ENCODE results near the gene PLD4. TPM values are rescaled to one million over a fixed set of nuclear protein-coding genes. Genes with fewer than 3 reads are reported as not detected.
"Not testable (repeated sequence)": the region's sequence is repeated elsewhere in the genome, so short reads cannot be mapped to it uniquely, and the experiment has no call there.

PLD4 gene
- polyA plus RNA-seq, 2 donors, result 0.53 to 0.65 TPM

DNA sequence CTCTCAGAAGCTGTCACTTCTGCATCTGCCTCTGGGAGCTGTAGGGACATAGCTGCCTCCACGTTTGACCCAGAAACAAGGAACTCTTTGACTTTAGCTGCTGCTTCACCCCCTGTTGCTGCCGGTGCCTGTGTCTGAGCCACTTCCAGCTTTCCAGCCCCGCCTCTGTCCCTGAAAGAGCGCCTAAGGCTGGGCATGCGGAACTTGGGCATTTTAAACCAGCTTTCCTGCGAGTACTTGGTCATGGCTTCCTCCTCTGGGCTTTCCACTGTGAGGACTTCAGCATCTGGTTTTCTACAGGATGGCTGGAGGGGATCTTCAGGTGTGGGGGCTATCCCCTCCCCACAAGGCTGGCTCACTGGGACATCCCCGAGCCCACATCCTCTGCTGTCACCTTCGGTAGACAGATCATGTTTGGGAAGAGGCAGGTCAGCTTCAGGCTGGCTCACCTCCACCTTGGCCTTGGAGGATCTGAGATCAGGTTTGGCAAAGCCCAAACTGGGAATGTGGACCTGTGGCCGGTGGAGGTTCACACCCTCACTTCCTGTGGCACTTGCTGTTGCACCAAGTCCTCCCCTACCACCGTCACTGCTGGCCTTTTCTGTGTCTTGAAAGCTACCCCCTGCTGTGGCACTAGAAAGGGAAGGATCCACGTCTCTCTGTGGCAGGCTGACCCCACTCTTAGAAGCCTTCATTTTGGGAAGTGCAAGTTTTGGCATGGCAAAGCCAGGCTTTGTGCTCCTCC lies 15.2 kb downstream of the PLD4 start:
- peaks cover 0 to 32% of the 10 kb centered on the region in 2 donors for H3K36me3 ChIP-seq (ENCODE audit: control insufficient read depth in 2 of 2, insufficient read depth in 2 of 2, low read length in 1 of 2)
- 59 to 75% methylated on average over 11 of the region's 11 CpGs for WGBS, 2 donors
- H3K27ac ChIP-seq (ENCODE audit: low read depth in 2 of 2, low read length in 1 of 2), result no peak overlapping the region
- H3K4me1 ChIP-seq (ENCODE audit: control insufficient read depth in 2 of 2, insufficient read depth in 2 of 2, low read length in 1 of 2), result peaks cover 0 to 3% of the 10 kb centered on the region in 2 donors
- H3K9me3 ChIP-seq (ENCODE audit: control insufficient read depth in 2 of 2, insufficient read depth in 1 of 2, low read depth in 1 of 2, low read length in 1 of 2), result no peaks in the 10 kb centered on the region
- H3K4me3 ChIP-seq (ENCODE audit: low read depth in 1 of 2, low read length in 2 of 2), result no peak overlapping the region
- H3K27me3 ChIP-seq (ENCODE audit: control insufficient read depth in 1 of 2, insufficient read depth in 2 of 2, low read length in 2 of 2), result no peaks in the 10 kb centered on the region

DNA sequence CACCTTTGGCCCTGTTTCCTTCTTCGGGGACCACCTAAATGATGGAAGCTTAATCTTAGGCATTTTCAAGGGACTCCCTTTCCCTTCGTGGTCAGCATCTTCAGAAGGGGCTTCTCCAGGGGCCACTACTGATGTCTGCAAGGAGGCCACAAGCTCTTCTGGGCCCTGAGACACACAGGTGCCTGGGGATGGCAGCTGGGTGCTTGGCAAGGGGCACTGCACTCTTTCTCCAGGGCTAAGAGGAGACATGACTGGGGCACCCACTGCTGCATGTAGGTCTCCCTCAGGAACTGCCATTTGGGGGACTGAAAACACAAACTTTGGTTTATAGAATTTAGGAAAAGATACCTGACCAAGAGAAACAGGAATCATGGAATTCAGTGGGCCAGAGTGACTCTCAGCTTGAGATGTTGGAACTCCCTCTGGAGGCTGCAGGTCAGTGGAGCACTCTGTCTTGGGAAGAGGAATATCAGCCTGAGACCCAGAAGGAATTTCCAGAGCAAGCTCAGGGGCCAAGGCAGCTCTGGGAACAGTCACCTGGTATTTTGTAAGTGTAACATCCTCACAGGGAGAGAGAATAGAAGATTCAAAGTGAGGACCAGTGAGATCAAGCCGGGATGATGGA lies 16.0 kb downstream of the PLD4 start:
- Histone ChIP-seq H3K9me3 (ENCODE audit: control insufficient read depth in 2 of 2, insufficient read depth in 1 of 2, low read depth in 1 of 2, low read length in 1 of 2) (no peaks in the 10 kb centered on the region), H3K27ac (ENCODE audit: low read depth in 2 of 2, low read length in 1 of 2) (no peak overlapping the region), H3K36me3 (ENCODE audit: control insufficient read depth in 2 of 2, insufficient read depth in 2 of 2, low read length in 1 of 2) (peaks cover 0 to 32% of the 10 kb centered on the region in 2 donors), H3K4me3 (ENCODE audit: low read depth in 1 of 2, low read length in 2 of 2) (no peak overlapping the region), H3K4me1 (ENCODE audit: control insufficient read depth in 2 of 2, insufficient read depth in 2 of 2, low read length in 1 of 2) (peaks cover 0 to 3% of the 10 kb centered on the region in 2 donors), H3K27me3 (ENCODE audit: control insufficient read depth in 1 of 2, insufficient read depth in 2 of 2, low read length in 2 of 2) (no peaks in the 10 kb centered on the region)
- WGBS, 2 donors, result 75 to 80% methylated on average over 3 of the region's 3 CpGs

DNA sequence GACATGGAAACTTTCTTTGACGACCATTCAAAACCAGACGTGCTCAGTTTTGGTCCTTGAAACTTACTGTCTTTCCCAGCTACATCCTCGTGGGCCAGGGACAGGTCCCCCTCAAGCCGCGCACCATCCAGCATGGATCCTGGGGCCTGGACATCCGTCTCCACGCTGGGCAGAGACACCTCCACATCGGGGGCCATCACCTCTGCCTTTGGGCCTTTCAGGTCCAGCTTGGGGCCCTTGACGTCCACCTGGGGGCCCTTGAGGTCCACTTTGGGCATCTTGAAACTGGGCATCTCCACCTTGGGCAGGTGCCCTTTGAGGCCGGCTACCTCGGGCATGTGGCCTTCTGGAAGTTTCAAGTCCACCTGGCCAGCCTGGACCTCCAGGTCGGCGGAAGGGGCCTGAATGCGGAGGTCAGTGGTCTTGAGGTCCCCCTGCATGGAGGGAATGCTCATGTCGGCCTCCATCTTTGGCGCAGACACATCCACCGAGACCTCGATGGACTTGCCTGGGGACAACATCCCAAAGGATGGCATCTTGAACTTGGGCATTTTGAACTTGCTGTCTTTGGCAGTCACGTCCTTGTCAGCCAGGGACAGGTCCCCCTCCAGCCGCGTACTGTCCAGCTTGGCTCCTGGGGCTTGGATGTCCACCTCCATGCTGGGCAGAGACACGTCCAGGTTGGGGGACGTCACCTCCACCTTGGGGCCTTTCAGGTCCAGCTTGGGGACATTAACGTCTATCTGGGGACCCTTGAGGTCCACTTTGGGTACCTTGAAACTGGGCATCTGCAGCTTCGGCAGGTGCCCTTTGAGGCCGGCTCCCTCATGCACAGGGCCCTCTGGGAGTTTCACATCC lies 17.1 kb downstream of the PLD4 start:
- Histone ChIP-seq H3K4me1 (ENCODE audit: control insufficient read depth in 2 of 2, insufficient read depth in 2 of 2, low read length in 1 of 2) (peaks cover 0 to 3% of the 10 kb centered on the region in 2 donors), H3K4me3 (ENCODE audit: low read depth in 1 of 2, low read length in 2 of 2) (no peak overlapping the region), H3K36me3 (ENCODE audit: control insufficient read depth in 2 of 2, insufficient read depth in 2 of 2, low read length in 1 of 2) (peaks cover 0 to 32% of the 10 kb centered on the region in 2 donors), H3K27ac (ENCODE audit: low read depth in 2 of 2, low read length in 1 of 2) (no peak overlapping the region), H3K9me3 (ENCODE audit: control insufficient read depth in 2 of 2, insufficient read depth in 1 of 2, low read depth in 1 of 2, low read length in 1 of 2) (no peaks in the 10 kb centered on the region), H3K27me3 (ENCODE audit: control insufficient read depth in 1 of 2, insufficient read depth in 2 of 2, low read length in 2 of 2) (no peaks in the 10 kb centered on the region)
- WGBS, 2 donors, result 94% methylated on average over 26 of the region's 26 CpGs

DNA sequence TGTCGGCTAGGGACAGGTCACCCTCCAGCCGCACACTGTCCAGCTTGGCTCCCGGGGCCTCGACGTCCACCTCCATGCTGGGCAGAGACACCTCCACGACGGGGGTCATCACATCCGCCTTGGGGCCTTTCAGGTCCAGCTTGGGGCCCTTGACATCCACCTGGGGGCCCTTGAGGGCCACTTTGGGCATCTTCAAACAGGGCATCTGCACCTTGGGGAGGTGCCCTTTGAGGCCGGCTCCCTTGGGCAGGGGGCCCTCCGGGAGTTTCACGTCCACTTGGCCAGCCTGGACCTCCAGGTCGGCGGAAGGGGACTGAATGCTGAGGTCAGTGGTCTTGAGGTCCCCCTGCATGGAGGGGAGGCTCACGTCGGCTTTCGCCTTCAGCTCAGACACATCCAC lies 17.9 kb downstream of the PLD4 start:
- Histone ChIP-seq H3K36me3 (ENCODE audit: control insufficient read depth in 2 of 2, insufficient read depth in 2 of 2, low read length in 1 of 2) (peaks cover 0 to 27% of the 10 kb centered on the region in 2 donors), H3K27me3 (ENCODE audit: control insufficient read depth in 1 of 2, insufficient read depth in 2 of 2, low read length in 2 of 2) (no peaks in the 10 kb centered on the region), H3K4me3 (ENCODE audit: low read depth in 1 of 2, low read length in 2 of 2) (no peak overlapping the region), H3K27ac (ENCODE audit: low read depth in 2 of 2, low read length in 1 of 2) (no peak overlapping the region), H3K4me1 (ENCODE audit: control insufficient read depth in 2 of 2, insufficient read depth in 2 of 2, low read length in 1 of 2) (no peaks in the 10 kb centered on the region), H3K9me3 (ENCODE audit: control insufficient read depth in 2 of 2, insufficient read depth in 1 of 2, low read depth in 1 of 2, low read length in 1 of 2) (no peaks in the 10 kb centered on the region)
- 88 to 95% methylated on average over 16 of the region's 16 CpGs for WGBS, 2 donors

DNA sequence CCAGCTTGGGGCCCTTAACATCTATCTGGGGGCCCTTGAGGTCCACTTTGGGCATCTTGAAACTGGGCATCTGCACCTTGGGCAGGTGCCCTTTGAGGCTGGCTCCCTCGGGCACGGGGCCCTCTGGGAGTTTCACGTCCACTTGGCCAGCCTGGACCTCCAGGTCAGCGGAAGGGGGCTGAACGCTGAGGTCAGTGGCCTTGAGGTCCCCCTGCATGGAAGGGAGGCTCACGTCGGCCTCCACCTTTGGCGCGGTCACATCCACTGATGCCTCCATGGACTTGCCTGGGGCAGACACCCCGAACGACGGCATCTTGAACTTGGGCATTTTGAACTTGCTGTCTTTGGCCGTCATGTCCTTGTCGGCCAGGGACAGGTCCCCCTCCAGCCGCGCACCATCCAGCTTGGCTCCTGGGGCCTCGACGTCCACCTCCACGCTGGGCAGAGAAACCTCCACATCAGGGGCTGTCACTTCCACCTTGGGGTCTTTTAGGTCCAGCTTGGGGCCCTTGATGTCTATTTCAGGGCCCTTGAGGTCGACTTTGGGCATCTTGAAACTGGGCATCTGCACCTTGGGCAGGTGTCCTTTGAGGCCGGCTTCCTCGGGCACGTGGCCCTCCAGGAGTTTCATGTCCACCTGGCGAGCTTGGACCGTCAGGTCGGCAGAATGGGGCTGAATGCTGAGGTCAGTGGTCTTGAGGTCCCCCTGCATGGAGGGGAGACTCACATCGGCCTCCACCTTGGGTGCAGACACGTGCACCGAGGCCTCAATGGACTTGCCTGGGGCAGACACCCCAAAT lies 18.7 kb downstream of the PLD4 start:
- not testable (repeated sequence) for H3K9me3 ChIP-seq (ENCODE audit: control insufficient read depth in 2 of 2, insufficient read depth in 1 of 2, low read depth in 1 of 2, low read length in 1 of 2); H3K27me3 ChIP-seq (ENCODE audit: control insufficient read depth in 1 of 2, insufficient read depth in 2 of 2, low read length in 2 of 2); H3K27ac ChIP-seq (ENCODE audit: low read depth in 2 of 2, low read length in 1 of 2); H3K4me1 ChIP-seq (ENCODE audit: control insufficient read depth in 2 of 2, insufficient read depth in 2 of 2, low read length in 1 of 2); H3K4me3 ChIP-seq (ENCODE audit: low read depth in 1 of 2, low read length in 2 of 2)
- 93 to 94% methylated on average over 28 to 29 of the region's 29 CpGs for WGBS, 2 donors
- H3K36me3 ChIP-seq (ENCODE audit: control insufficient read depth in 2 of 2, insufficient read depth in 2 of 2, low read length in 1 of 2), result peaks cover 0 to 24% of the 10 kb centered on the region in 2 donors

DNA sequence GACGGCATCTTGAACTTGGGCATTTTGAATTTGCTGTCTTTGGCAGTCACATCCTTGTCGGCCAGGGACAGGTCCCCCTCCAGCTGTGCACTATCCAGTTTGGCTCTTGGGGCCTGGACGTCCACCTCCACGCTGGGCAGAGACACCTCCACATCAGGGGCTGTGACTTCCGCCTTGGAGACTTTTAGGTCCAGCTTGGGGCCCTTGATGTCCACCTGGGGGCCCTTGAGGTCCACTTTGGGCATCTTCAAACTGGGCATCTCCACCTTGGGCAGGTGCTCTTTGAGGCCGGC lies 19.3 kb downstream of the PLD4 start:
- H3K4me3 ChIP-seq (ENCODE audit: low read depth in 1 of 2, low read length in 2 of 2); H3K27me3 ChIP-seq (ENCODE audit: control insufficient read depth in 1 of 2, insufficient read depth in 2 of 2, low read length in 2 of 2); H3K4me1 ChIP-seq (ENCODE audit: control insufficient read depth in 2 of 2, insufficient read depth in 2 of 2, low read length in 1 of 2); H3K9me3 ChIP-seq (ENCODE audit: control insufficient read depth in 2 of 2, insufficient read depth in 1 of 2, low read depth in 1 of 2, low read length in 1 of 2); H3K27ac ChIP-seq (ENCODE audit: low read depth in 2 of 2, low read length in 1 of 2): not testable (repeated sequence)
- H3K36me3 ChIP-seq (ENCODE audit: control insufficient read depth in 2 of 2, insufficient read depth in 2 of 2, low read length in 1 of 2), result peaks cover 0 to 26% of the 10 kb centered on the region in 2 donors
- WGBS, 2 donors, result 81 to 97% methylated on average over 6 of the region's 6 CpGs

DNA sequence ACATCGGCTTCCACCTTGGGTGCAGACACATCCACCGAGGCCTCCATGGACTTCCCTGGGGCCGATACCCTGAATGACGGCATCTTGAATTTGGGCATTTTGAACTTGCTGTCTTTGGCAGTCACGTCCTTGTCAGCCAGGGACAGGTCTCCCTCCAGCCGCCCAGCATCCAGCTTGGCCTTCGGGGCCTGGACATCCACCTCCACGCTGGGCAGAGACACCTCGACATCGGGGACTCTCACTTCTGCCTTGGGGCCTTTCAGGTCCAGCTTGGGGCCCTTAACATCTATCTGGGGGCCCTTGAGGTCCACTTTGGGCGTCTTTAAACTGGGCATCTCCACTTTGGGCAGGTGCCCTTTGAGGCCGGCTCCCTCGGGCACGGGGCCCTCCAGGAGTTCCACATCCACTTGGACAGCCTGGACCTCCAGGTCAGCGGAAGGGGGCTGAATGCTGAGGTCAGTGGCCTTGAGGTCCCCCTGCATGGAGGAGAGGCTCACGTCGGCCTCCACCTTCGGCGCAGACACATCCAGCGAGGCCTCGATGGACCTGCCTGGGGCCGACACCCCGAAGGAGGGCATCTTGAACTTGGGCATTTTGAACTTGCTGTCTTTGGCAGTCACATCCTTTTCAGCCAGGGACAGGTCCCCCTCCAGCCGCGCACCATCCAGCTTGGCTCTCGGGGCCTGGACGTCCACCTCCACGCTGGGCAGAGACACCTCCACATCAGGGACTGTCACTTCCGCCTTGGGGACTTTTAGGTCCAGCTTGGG lies 19.9 kb downstream of the PLD4 start:
- not testable (repeated sequence) for H3K27ac ChIP-seq (ENCODE audit: low read depth in 2 of 2, low read length in 1 of 2); H3K27me3 ChIP-seq (ENCODE audit: control insufficient read depth in 1 of 2, insufficient read depth in 2 of 2, low read length in 2 of 2); H3K4me3 ChIP-seq (ENCODE audit: low read depth in 1 of 2, low read length in 2 of 2); H3K4me1 ChIP-seq (ENCODE audit: control insufficient read depth in 2 of 2, insufficient read depth in 2 of 2, low read length in 1 of 2); H3K9me3 ChIP-seq (ENCODE audit: control insufficient read depth in 2 of 2, insufficient read depth in 1 of 2, low read depth in 1 of 2, low read length in 1 of 2)
- WGBS, 2 donors, result 92 to 96% methylated on average over 29 of the region's 29 CpGs
- peaks cover 0 to 24% of the 10 kb centered on the region in 2 donors for H3K36me3 ChIP-seq (ENCODE audit: control insufficient read depth in 2 of 2, insufficient read depth in 2 of 2, low read length in 1 of 2)

DNA sequence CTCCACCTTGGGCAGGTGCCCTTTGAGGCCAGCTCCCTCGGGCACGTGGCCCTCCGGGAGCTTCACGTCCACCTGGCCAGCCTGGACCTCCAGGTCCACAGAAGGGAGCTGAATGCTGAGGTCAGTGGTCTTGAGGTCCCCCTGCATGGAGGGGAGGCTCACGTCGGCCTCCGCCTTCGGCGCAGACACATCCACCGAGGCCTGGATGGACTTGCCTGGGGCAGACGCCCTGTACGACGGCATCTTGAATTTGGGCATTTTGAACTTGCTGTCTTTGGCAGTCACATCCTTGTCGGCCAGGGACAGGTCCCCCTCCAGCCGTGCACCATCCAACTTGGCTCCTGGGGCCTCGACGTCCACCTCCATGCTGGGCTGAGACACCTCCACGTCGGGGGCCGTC lies 20.6 kb downstream of the PLD4 start:
- H3K4me3 ChIP-seq (ENCODE audit: low read depth in 1 of 2, low read length in 2 of 2); H3K27ac ChIP-seq (ENCODE audit: low read depth in 2 of 2, low read length in 1 of 2); H3K27me3 ChIP-seq (ENCODE audit: control insufficient read depth in 1 of 2, insufficient read depth in 2 of 2, low read length in 2 of 2); H3K9me3 ChIP-seq (ENCODE audit: control insufficient read depth in 2 of 2, insufficient read depth in 1 of 2, low read depth in 1 of 2, low read length in 1 of 2); H3K4me1 ChIP-seq (ENCODE audit: control insufficient read depth in 2 of 2, insufficient read depth in 2 of 2, low read length in 1 of 2): not testable (repeated sequence)
- WGBS, 2 donors, result 88 to 93% methylated on average over 18 to 19 of the region's 20 CpGs
- peaks cover 0 to 19% of the 10 kb centered on the region in 2 donors for H3K36me3 ChIP-seq (ENCODE audit: control insufficient read depth in 2 of 2, insufficient read depth in 2 of 2, low read length in 1 of 2)

Data from esophagus (tissue), 2 donors.